SU-DHL-6 (cell line): ENCODE results near the gene ARHGAP33.

Source experiments
- CTCF ChIP-seq: fragments of 200-600 bp; sonication (generic); IDR thresholded peaks from one replicate; pipeline ENCODE4 v1.5.1; 2017; ENCODE audit warnings: antibody characterized with exemption, mild to moderate bottlenecking, low read length, moderate library complexity; ENCODE audit not compliant: insufficient read depth, poor library complexity, severe bottlenecking
- EZH2phosphoT487 ChIP-seq: fragments of 200-600 bp; sonication (generic), shearing (Covaris generic); conservative IDR thresholded peaks from 2 replicates; pipeline ENCODE4 v1.6.1; 2018; ENCODE audit warnings: mild to moderate bottlenecking, antibody characterized with exemption, low read length, moderate library complexity, mixed read lengths

GRCh38 chr19:35730326-35730725 lies 45.0 kb upstream of the ARHGAP33 start:
- TF ChIP-seq CTCF (no peak), EZH2phosphoT487 (no peak)
